ENCODE results near the gene PDX1.
A peak's percentile ranks its signal among the peaks of the same experiment; 100 is the strongest.

The PDX1 gene

DNA sequence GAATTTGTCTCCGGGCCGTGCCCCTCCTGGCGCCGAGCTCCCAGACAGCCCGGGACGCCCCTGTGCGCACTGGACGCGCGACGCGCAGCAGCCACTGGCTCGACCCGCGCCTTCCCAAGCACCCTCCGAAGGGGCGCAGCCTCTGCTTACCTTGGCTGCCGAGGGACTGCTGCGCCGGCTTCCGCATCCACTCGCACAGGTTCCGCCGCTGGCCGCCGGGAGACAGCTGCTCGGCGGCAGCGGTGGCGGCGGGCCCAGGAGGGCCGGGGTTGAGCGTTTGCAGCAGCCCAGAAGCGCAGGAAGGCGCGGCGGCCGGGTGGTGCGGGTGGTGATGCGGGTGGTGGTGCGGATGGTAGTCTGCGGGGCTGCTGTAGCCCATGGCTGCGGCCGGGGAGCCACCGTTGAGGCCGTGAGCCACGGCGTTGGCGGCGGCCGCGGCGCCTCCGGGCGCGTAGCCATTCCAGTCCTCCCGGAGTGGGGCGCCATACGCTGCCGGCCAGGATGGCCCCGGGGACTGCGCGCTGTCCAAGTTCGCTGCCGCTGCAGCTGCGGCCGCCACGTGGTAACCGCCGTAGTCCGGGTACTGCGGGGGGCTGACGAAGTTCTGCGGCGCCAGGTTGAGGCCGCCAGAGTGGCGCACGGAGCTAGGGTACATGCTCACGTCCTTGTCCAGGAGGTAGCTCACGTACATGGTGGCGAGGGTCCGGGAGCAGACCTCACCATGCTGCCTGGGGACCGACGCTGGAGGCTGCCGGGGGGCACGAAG is 48.7 kb downstream of the PDX1 start:
- Mint-ChIP-seq H3K4me3 (no peak overlapping the region), H3K27me3 (peaks cover 93% of the 10 kb centered on the region), H3K36me3 (ENCODE audit: low read depth) (no peaks in the 10 kb centered on the region), H3K9me3 (no peaks in the 10 kb centered on the region), H3K27ac (no peak overlapping the region), H3K4me1 (ENCODE audit: low read depth) (peaks cover 26% of the 10 kb centered on the region)
- DNase-seq, result no peak

DNA sequence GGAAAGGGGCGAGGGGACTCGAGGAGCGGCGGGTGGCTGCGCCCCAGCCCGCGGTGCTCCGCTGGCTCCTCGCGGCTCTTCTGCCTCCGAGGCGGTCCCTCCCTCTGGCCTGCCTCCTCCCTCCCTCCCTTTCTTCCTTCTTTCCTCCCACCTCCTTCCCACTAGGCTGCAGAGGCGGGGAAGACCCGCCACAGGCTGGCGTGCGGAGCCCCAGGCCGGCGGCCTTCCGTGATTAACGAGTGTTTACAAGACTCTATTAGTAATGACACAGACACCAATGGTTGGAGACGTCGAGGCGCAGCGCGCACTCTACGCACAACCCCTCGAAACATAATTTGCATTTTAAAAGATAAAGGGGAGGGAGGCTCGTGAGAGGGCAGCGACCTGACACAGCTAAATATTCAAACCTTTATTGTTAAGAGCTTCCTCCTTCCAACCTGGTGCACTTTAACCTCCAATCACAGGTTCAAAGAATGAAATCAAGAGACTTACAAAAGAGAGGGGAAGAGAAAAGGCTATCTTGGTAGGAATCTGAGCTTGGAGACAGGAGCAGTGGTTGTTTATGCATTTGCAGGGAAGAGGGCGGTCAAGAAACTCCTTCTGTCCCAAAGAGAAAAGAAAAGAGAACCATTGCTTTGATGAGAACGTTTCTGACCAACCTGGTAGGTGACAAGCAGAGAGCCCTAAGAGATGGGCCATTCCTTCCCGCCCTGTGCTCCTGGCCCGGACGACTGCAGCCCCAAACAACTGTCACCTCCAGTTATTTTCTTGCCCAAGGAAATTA is 49.5 kb downstream of the PDX1 start, which contains the start of gene CDX2:
Gene CDX2, minus strand, starts transcription at position 234 of the 784 bp plus-strand sequence. CDS start 309 bp downstream, outside the sequence.
- Mint-ChIP-seq H3K27ac (peak within 1 kb of the TSS; percentile 77), H3K4me1 (ENCODE audit: low read depth) (peaks cover 26% of the 10 kb centered on the region), H3K27me3 (peaks cover 93% of the 10 kb centered on the region), H3K4me3 (no peak within 1 kb of the TSS), H3K9me3 (no peaks in the 10 kb centered on the region), H3K36me3 (ENCODE audit: low read depth) (no peaks in the 10 kb centered on the region)
- DNase-seq, result no peak

DNA sequence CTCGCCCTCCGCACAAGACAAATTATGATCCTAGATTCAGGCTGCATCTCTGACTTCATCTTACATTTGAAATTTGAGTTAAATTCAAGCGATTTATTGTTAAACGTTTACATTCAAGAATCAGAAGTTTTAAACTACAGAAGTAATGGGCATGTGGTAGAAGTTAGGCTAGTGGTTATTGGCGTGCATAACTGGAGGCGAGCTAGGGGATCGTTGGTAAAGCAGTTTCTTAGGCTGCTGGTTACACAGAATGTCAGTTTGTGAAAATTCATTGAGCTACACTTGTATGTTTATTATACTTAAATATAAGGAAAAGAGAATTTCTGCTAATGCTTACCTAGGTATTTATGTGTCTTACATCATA is 50.0 kb downstream of the PDX1 start:
- Mint-ChIP-seq H3K27ac (no peak overlapping the region), H3K36me3 (ENCODE audit: low read depth) (no peaks in the 10 kb centered on the region), H3K4me1 (ENCODE audit: low read depth) (peaks cover 26% of the 10 kb centered on the region), H3K27me3 (peaks cover 93% of the 10 kb centered on the region), H3K9me3 (no peaks in the 10 kb centered on the region), H3K4me3 (no peak overlapping the region)
- no peak for DNase-seq

DNA sequence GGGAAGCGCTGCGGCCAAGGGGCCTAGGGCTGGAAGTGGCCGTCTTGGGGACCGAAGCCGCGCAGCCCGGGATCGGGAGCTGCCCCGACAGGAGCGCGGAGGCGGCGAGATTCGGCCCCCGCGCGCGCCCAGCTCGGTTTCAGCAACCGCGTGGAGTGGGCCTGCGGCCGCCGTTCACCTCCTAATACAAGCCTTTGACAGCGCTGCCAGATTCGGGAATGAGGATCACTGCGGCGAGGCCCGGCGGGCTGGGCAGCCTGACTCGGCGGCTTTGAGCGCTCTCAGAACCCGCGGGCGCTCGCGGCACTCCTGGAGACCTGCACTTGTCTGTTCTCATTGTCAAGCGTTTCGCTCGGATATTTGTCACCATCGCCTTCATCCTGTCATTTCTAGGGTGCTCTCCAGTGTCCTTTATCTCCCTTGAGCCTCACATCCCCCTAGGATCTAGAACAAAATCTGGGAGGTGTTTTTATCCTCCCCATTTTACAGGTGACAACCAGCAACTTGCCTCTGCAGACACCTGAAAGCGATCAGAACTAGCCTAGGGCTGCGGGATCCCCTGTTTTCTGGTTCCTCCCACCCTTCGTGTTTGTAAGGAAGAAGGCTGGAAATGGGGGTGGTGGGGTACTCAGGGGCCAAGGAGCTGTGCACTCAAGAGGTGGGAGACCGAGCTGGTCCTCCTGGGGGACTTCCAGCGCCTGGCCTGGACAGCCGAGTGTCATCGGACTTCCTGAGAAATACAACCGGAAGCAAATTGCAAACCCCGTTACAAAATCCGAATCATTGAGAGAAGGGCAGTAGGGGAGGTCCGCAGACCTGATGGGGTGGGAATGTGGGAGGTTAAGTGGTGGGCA is 50.8 kb downstream of the PDX1 start:
- peaks cover 31% of the 10 kb centered on the region for H3K4me1 Mint-ChIP-seq (ENCODE audit: low read depth)
- H3K4me3 Mint-ChIP-seq, result no peak overlapping the region
- H3K9me3 Mint-ChIP-seq, result no peaks in the 10 kb centered on the region
- no peak for DNase-seq
- H3K36me3 Mint-ChIP-seq (ENCODE audit: low read depth), result no peaks in the 10 kb centered on the region
- no peak overlapping the region for H3K27ac Mint-ChIP-seq
- peaks cover 93% of the 10 kb centered on the region for H3K27me3 Mint-ChIP-seq

DNA sequence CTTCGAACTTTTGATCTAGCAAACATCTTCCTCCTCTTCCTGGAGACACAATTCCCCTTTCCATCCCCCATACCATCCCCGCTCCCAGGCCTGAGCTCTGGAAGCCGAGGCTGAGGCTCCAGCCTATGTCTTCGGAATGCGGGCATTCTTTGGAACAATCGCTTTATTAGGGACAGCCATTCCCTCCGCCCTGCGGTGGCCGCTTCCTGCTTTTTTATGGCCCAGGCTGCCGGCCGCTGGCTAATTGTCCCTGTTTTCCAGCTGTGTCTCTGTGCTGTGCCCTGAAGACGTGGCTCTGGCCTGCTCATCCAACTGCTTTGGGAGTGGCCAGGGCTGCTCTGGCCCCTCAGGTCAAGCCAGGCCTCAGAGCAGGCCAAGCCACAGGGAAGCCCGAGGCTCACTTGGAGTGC is 51.4 kb downstream of the PDX1 start:
- Mint-ChIP-seq H3K9me3 (no peaks in the 10 kb centered on the region), H3K4me1 (ENCODE audit: low read depth) (peaks cover 34% of the 10 kb centered on the region), H3K27me3 (peaks cover 93% of the 10 kb centered on the region), H3K4me3 (no peak overlapping the region), H3K27ac (no peak overlapping the region), H3K36me3 (ENCODE audit: low read depth) (no peaks in the 10 kb centered on the region)
- DNase-seq, result no peak

DNA sequence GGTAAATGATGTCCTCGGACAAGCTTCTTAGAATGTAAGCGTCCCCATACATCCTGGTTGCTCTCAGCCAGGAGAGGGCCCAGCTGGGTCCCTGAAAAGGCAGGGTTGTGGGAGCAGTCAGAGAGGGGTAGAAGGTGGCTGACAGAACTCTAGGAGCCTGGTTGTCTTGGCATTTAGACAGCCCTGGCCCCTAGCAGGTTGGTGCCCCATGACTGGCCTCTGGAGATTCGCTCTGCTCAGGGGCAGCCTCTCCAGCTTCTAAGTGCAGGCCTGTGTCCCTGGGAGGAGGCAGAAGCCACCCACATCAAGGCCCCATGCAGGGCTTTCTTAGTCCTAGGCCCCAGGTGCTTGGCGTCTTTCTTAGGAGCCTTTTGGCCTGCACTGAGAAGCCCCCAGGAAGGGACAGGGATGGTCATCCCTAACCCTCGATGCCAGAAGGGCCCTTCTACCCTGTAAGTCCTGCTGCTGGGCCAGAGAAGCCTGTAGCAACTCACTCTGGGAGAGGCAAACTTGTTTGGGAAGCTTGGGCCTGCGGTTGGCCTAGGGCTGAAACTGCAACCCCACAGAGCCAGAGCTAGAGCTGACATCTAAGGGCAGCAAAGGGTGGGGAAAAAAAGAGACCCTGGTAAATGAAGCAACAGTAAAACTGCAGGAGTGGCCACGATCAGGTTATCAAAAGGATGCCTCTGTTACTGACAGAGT is 52.1 kb downstream of the PDX1 start:
- DNase-seq, result no peak
- H3K4me1 Mint-ChIP-seq (ENCODE audit: low read depth), result peaks cover 32% of the 10 kb centered on the region
- H3K4me3 Mint-ChIP-seq, result no peak overlapping the region
- H3K9me3 Mint-ChIP-seq, result no peaks in the 10 kb centered on the region
- peaks cover 95% of the 10 kb centered on the region for H3K27me3 Mint-ChIP-seq
- no peak overlapping the region for H3K27ac Mint-ChIP-seq
- H3K36me3 Mint-ChIP-seq (ENCODE audit: low read depth), result no peaks in the 10 kb centered on the region

DNA sequence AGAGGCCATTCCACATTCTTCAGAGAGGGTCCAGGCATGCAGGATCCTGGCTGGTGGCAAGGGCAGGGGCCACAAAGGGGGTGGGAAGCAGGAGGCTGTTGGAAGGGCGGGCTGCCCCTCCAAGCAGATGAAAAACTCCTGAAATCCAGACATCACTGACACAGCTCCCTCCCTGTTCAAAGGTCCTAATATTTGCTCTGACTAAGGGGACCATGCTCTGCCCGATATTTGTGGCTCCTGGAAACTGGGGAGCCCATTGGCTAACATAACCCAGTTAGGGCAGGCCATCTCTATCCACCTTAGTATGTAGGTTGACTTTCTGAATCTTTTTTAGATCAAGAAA is 52.6 kb downstream of the PDX1 start:
- H3K36me3 Mint-ChIP-seq (ENCODE audit: low read depth), result no peaks in the 10 kb centered on the region
- no peak overlapping the region for H3K27ac Mint-ChIP-seq
- no peak overlapping the region for H3K4me3 Mint-ChIP-seq
- H3K27me3 Mint-ChIP-seq, result peaks cover 95% of the 10 kb centered on the region
- no peaks in the 10 kb centered on the region for H3K9me3 Mint-ChIP-seq
- no peak for DNase-seq
- H3K4me1 Mint-ChIP-seq (ENCODE audit: low read depth), result peaks cover 27% of the 10 kb centered on the region

DNA sequence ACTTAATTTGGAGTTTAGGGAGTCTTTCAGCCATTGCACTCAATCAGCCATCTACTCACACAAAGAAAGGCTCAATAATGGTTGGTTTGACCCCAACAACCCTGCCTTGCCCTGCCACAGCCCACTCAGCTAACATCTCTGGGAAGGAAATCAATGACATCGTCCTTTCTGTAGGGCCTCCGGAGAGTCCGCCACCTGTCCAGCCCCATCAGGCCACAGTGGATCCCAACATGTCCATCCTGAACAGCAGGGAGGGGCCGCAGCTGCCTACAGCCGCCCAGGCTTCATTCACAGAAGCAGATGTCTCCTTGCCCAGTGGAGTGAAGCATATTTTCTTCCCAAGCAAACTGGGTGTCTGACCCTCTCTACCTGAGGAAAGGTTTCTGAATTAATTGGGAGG is 53.5 kb downstream of the PDX1 start:
- no peaks in the 10 kb centered on the region for H3K36me3 Mint-ChIP-seq (ENCODE audit: low read depth)
- H3K9me3 Mint-ChIP-seq, result no peaks in the 10 kb centered on the region
- H3K27ac Mint-ChIP-seq, result no peak overlapping the region
- H3K4me1 Mint-ChIP-seq (ENCODE audit: low read depth), result peaks cover 23% of the 10 kb centered on the region
- H3K27me3 Mint-ChIP-seq, result peaks cover 91% of the 10 kb centered on the region
- H3K4me3 Mint-ChIP-seq, result no peak overlapping the region
- DNase-seq, result no peak

DNA sequence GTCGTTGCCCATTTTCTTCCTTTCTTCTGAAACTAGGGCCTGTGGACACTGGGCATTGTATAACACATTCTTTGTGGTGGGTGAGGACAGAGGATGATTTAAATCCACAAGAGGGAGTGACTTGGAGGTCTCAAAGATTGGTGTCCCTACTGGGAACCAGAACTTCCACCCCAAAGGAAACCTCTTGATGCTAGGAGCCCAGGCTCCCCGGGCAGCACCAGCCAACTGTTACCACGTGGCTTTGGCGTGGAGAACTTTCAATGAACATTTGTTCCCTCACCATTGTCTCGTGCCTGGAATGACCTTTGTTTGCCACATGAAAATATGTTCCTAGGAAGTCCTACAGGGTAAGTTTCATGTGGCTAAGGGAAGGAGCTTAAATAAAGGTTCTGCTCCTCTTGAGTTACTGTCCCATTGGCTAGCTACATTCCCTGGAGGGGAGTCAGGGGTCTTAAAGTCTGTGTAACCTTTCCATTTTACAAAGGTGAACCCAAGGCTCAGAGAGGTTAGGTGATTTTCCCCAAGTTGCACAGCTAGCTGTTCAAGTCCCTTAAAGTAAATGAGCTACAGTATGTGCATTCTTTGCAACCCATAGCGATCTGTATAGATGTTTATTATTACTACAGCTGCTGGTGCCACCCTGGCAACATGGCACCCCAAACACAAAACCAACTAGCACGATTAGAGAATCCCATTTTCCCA is 54.3 kb downstream of the PDX1 start:
- H3K27ac Mint-ChIP-seq, result no peak overlapping the region
- peaks cover 90% of the 10 kb centered on the region for H3K27me3 Mint-ChIP-seq
- H3K4me3 Mint-ChIP-seq, result no peak overlapping the region
- DNase-seq, result no peak
- no peaks in the 10 kb centered on the region for H3K9me3 Mint-ChIP-seq
- H3K36me3 Mint-ChIP-seq (ENCODE audit: low read depth), result no peaks in the 10 kb centered on the region
- peaks cover 28% of the 10 kb centered on the region for H3K4me1 Mint-ChIP-seq (ENCODE audit: low read depth)

All from activated T-cell treated with anti-CD3 and anti-CD28 coated beads, Interleukin-2, amount 50 U/mL, for 24 hours (primary cell).